Vagina (tissue), 2 donors: ENCODE data around the gene LAMA1. TPM values are rescaled to one million over a fixed set of nuclear protein-coding genes. Genes with fewer than 3 reads are reported as not detected.

ENCODE experiments used
- DNase-seq, 2 donors: peaks; one replicate each; pipeline ENCODE4 v3.0.0-alpha.2; 2017; ENCODE audit errors: extremely low spot score in 2 of 2
- H3K27ac ChIP-seq: fragments of 200-600 bp; sonication (generic); one replicate; pipeline ENCODE4 v1.5.1; 2019
- H3K27me3 ChIP-seq: fragments of 200-600 bp; sonication (generic); one replicate; pipeline ENCODE4 v1.5.1; 2019
- H3K36me3 ChIP-seq, 2 donors: fragments of 200-600 bp; sonication (generic); one replicate each; pipeline ENCODE4 v1.5.1; 2017 to 2019
- H3K4me1 ChIP-seq: fragments of 200-600 bp; sonication (generic); one replicate; pipeline ENCODE4 v1.5.1; 2019
- H3K4me3 ChIP-seq, 2 donors: fragments of 200-600 bp; sonication (generic); 1 replicate in 1 of 2; 2 replicates in 1 of 2; pipeline ENCODE4 v1.5.1; 2016 to 2019
- H3K9me3 ChIP-seq: fragments of 200-600 bp; sonication (generic); one replicate; pipeline ENCODE4 v1.5.1; 2019
- POLR2A ChIP-seq, 2 donors: fragments of 450-650 bp; IDR thresholded peaks; one replicate each; pipeline ENCODE4 v1.6.1; 2017; ENCODE audit warnings: antibody characterized with exemption in 2 of 2, mild to moderate bottlenecking in 2 of 2, moderate library complexity in 2 of 2
- POLR2AphosphoS5 ChIP-seq, 2 donors: sonication (generic); formaldehyde crosslinking; IDR thresholded peaks; one replicate each; pipeline ENCODE4 v1.9.0; 2017; ENCODE audit warnings: antibody characterized with exemption in 2 of 2, mild to moderate bottlenecking in 2 of 2, low read depth in 1 of 2; ENCODE audit not compliant: insufficient read depth in 1 of 2
- intact Hi-C: fragments of 100-400 bp; cut with DNase I; formaldehyde crosslinking; loops from one replicate; pipeline ENCODE4 v1.15.1; 2023
- total RNA-seq: library from RNA; depleted of rRNA; stranded (reverse); fragments of >200 nt; gene quantifications from one replicate; pipeline ENCODE4 v1.2.3, GENCODE V29; 2016
- TF ChIP-seq, protein P1 (sequence below), 3 experiments: fragments of 450-650 bp in 2 of 3; fragments of 200-600 bp in 1 of 3; sonication (generic) in 1 of 3; IDR thresholded peaks; one replicate each; pipeline ENCODE4 v1.5.1; 2017 to 2019; ENCODE audit warnings: antibody characterized with exemption in 3 of 3, mild to moderate bottlenecking in 2 of 3, moderate library complexity in 2 of 3

LAMA1 gene, protein sequence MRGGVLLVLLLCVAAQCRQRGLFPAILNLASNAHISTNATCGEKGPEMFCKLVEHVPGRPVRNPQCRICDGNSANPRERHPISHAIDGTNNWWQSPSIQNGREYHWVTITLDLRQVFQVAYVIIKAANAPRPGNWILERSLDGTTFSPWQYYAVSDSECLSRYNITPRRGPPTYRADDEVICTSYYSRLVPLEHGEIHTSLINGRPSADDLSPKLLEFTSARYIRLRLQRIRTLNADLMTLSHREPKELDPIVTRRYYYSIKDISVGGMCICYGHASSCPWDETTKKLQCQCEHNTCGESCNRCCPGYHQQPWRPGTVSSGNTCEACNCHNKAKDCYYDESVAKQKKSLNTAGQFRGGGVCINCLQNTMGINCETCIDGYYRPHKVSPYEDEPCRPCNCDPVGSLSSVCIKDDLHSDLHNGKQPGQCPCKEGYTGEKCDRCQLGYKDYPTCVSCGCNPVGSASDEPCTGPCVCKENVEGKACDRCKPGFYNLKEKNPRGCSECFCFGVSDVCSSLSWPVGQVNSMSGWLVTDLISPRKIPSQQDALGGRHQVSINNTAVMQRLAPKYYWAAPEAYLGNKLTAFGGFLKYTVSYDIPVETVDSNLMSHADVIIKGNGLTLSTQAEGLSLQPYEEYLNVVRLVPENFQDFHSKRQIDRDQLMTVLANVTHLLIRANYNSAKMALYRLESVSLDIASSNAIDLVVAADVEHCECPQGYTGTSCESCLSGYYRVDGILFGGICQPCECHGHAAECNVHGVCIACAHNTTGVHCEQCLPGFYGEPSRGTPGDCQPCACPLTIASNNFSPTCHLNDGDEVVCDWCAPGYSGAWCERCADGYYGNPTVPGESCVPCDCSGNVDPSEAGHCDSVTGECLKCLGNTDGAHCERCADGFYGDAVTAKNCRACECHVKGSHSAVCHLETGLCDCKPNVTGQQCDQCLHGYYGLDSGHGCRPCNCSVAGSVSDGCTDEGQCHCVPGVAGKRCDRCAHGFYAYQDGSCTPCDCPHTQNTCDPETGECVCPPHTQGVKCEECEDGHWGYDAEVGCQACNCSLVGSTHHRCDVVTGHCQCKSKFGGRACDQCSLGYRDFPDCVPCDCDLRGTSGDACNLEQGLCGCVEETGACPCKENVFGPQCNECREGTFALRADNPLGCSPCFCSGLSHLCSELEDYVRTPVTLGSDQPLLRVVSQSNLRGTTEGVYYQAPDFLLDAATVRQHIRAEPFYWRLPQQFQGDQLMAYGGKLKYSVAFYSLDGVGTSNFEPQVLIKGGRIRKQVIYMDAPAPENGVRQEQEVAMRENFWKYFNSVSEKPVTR (N-terminal part only)
- total RNA-seq: 1.5 TPM

DNA sequence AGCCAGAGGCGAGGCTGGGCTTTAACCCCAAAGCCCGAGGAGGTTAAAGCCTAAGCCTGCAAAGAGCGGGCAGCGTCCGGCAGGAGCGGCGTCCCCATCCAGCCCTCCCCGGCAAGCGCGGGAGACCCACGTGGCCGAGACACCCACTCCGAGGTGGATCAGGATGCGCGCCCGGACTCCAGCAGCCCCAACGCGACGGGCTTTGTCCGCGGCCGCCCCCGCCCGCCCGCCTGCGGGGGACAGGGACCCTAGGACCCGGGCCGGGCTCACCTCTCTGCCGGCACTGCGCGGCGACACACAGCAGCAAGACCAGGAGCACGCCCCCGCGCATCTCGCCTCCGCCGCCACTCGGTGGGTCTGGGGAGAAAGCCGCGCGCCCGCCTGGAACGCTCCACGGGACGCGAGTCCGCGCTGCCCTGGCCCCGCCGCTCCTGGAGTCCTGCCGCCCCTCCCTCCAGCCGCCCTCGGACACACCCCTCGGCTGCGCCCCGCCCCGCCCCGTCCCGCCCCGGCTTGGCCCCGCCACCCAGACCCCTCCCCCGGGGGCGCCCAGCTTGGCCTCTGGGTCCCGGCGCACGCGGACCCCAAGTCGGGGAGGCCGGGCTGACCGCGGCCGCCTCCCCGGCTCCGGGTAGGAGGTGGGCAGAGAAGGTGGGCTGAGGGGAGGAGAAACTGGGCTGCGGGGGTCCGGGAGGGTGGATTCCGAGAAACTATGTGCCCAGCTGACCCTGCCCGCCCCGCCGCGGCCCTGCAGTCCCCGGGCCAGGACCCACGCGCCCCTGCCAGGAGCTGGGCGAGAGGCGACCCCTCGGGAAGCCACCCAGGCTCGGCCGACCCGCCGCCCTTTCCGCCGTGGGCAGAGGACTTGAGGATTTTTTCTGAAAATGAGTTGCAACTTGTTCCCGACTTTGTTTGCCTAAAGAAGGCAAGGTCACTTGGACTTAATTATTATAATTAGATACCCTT lies at the start of gene LAMA1:
Gene LAMA1, minus strand, starts transcription at position 408 of the 966 bp plus-strand sequence. Its CDS starts 77 bp downstream, at position 331.
- Histone ChIP-seq H3K36me3 (no peaks in the 10 kb centered on the region), H3K9me3 (no peaks in the 10 kb centered on the region), H3K4me1 (peaks cover 23% of the 10 kb centered on the region), H3K27me3 (no peaks in the 10 kb centered on the region), H3K27ac (no peak within 1 kb of the TSS), H3K4me3 (peak within 1 kb of the TSS; percentile 43 to 45)
- DNase-seq: peak in 1 of 2 donors; percentile 82
- intact Hi-C loops: no loop called here
- TF ChIP-seq, protein P1, sequence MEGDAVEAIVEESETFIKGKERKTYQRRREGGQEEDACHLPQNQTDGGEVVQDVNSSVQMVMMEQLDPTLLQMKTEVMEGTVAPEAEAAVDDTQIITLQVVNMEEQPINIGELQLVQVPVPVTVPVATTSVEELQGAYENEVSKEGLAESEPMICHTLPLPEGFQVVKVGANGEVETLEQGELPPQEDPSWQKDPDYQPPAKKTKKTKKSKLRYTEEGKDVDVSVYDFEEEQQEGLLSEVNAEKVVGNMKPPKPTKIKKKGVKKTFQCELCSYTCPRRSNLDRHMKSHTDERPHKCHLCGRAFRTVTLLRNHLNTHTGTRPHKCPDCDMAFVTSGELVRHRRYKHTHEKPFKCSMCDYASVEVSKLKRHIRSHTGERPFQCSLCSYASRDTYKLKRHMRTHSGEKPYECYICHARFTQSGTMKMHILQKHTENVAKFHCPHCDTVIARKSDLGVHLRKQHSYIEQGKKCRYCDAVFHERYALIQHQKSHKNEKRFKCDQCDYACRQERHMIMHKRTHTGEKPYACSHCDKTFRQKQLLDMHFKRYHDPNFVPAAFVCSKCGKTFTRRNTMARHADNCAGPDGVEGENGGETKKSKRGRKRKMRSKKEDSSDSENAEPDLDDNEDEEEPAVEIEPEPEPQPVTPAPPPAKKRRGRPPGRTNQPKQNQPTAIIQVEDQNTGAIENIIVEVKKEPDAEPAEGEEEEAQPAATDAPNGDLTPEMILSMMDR (IDR thresholded peaks at IDR 0.05): no peak
- TF ChIP-seq POLR2A (IDR thresholded peaks at IDR 0.05) (no peak), POLR2AphosphoS5 (IDR thresholded peaks at IDR 0.05; ENCODE audit: insufficient read depth in 1 of 2, low read depth in 1 of 2) (no peak)

DNA sequence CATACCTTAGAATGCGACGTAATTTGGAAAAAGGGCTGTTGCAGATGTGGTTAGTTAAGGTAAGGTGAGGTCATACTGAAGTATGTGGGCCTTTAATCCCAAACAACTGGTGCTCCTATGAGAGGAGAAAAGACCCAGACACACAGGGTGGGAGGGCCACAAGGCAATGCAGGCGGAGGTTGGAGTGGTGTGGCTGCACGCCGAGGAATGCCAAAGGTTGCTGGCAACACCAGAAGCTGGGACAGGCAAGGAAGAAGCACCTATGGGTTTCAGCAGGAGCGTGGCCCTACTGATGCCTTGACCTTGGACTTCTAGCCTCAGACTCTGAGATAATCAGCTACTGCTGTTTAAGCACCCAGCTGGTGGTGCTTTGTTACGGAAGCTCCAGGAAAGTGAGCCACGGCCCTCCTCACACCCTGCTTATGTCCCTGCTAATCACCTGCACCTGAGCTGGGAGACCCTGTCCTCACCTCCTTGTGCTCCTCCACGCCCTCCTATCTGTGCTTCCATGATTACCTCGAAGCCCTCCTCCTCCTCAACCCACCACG lies 48.3 kb upstream of the LAMA1 start:
- H3K27me3 ChIP-seq: no peaks in the 10 kb centered on the region
- H3K36me3 ChIP-seq: no peaks in the 10 kb centered on the region
- intact Hi-C loops: no loop called here
- H3K4me3 ChIP-seq: no peak overlapping the region
- TF ChIP-seq POLR2A (IDR thresholded peaks at IDR 0.05): no peak
- TF ChIP-seq, protein P1 (IDR thresholded peaks at IDR 0.05): no peak
- no peak for TF ChIP-seq POLR2AphosphoS5 (IDR thresholded peaks at IDR 0.05; ENCODE audit: insufficient read depth in 1 of 2, low read depth in 1 of 2)
- no peaks in the 10 kb centered on the region for H3K9me3 ChIP-seq
- no peak for DNase-seq
- H3K27ac ChIP-seq: no peak overlapping the region
- H3K4me1 ChIP-seq: no peaks in the 10 kb centered on the region

DNA sequence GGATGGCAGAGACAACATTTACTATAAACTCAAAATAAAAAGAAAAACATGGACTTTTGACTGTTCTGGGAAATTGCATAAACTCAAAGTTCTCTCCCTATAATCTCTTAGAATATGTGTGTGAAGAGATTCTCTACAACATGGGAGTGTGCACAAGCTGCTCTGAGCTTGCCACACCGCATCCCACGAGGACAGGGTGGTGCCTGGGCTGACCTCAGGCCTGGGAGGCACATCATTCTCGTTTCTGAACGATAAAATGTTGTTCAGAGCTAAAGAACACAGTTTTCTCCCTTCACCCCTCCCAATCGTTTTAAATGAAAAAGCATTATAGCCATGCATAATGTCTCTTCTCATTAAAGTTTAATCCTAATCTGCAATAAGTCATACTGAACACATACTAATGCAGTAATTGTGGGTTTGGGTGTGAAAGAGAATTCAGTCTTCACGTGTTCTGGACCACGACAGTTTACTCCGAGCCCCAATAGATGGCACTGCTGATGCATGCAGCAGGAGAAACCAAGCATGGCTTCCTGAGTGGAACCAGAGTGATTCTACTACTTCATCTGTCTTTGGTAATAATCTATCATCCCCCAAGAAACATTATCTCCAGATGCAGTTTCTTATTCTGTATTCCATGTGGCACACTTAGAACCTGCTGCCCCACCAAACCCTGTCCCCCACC lies 46.9 kb upstream of the LAMA1 start:
- H3K27me3 ChIP-seq: no peaks in the 10 kb centered on the region
- H3K4me1 ChIP-seq: no peaks in the 10 kb centered on the region
- H3K27ac ChIP-seq: no peak overlapping the region
- no peak for DNase-seq
- intact Hi-C loops: no loop called here
- no peak overlapping the region for H3K4me3 ChIP-seq
- no peaks in the 10 kb centered on the region for H3K36me3 ChIP-seq
- H3K9me3 ChIP-seq: no peaks in the 10 kb centered on the region
- TF ChIP-seq POLR2A (IDR thresholded peaks at IDR 0.05): no peak
- TF ChIP-seq POLR2AphosphoS5 (IDR thresholded peaks at IDR 0.05; ENCODE audit: insufficient read depth in 1 of 2, low read depth in 1 of 2): no peak
- TF ChIP-seq, protein P1 (IDR thresholded peaks at IDR 0.05): no peak
